HepG2 (cell line): Measurements from ENCODE around the gene SREBF1. TPM values are rescaled to one million over a fixed set of nuclear protein-coding genes. Genes with fewer than 3 reads are reported as not detected.
A peak's percentile ranks its signal among the peaks of the same experiment; 100 is the strongest.

Source experiments
- ARID4A ChIP-seq: sonication (generic); formaldehyde crosslinking; IDR thresholded peaks from 2 replicates; pipeline ENCODE4 v1.5.0; 2020; ENCODE audit warnings: mild to moderate bottlenecking, missing genetic modification reagents, borderline replicate concordance
- BCL3 ChIP-seq: sonication (generic); formaldehyde crosslinking; IDR thresholded peaks from 2 replicates; pipeline ENCODE4 v1.5.1; 2020; ENCODE audit warnings: mild to moderate bottlenecking, missing genetic modification reagents, moderate library complexity
- E2F2 ChIP-seq: sonication (generic); formaldehyde crosslinking; IDR thresholded peaks from 2 replicates; pipeline ENCODE4 v1.4.0; 2020; ENCODE audit warnings: missing genetic modification reagents, borderline replicate concordance
- ELF4 ChIP-seq: sonication (generic); formaldehyde crosslinking; IDR thresholded peaks from 2 replicates; pipeline ENCODE4 v1.5.0; 2020; ENCODE audit warnings: missing genetic modification reagents, mild to moderate bottlenecking, moderate library complexity, borderline replicate concordance
- HOXA3 ChIP-seq: sonication (generic); formaldehyde crosslinking; IDR thresholded peaks from 2 replicates; pipeline ENCODE4 v1.5.0; 2020; ENCODE audit warnings: missing genetic modification reagents
- KLF13 ChIP-seq: sonication (generic); formaldehyde crosslinking; IDR thresholded peaks from 2 replicates; pipeline ENCODE4 v1.4.0; 2020; ENCODE audit warnings: mild to moderate bottlenecking, missing genetic modification reagents
- MAX ChIP-seq: IDR thresholded peaks from 2 replicates; pipeline ENCODE4 v1.6.1; 2012; ENCODE audit warnings: inconsistent platforms
- NONO ChIP-seq, 2 experiments: fragments of 450-650 bp in 1 of 2; sonication (generic) in 1 of 2; formaldehyde crosslinking in 1 of 2; IDR thresholded peaks in 1 of 2; conservative IDR thresholded peaks in 1 of 2; 2 replicates each; pipeline versions ENCODE4 v1.6.1 to v1.8.0; 2017 to 2022; ENCODE audit warnings: mild to moderate bottlenecking in 1 of 2, missing genetic modification reagents in 1 of 2, moderate library complexity in 1 of 2
- NR2F1 ChIP-seq, 2 experiments: fragments of 450-650 bp in 1 of 2; formaldehyde crosslinking in 1 of 2; IDR thresholded peaks; 2 replicates each; pipeline versions ENCODE4 v1.5.0 to v1.6.1; 2016 to 2020; ENCODE audit warnings: mild to moderate bottlenecking in 1 of 2, missing compliant biosample characterization in 1 of 2, missing genetic modification reagents in 1 of 2, moderate library complexity in 1 of 2
- PHF21A ChIP-seq: sonication (generic); formaldehyde crosslinking; IDR thresholded peaks from 2 replicates; pipeline ENCODE4 v1.5.0; 2020; ENCODE audit warnings: mild to moderate bottlenecking, missing genetic modification reagents
- RCOR2 ChIP-seq: IDR thresholded peaks from 2 replicates; pipeline ENCODE4 v1.6.1; 2016; ENCODE audit warnings: missing biosample characterization, missing genetic modification reagents
- THRA ChIP-seq: sonication (generic); formaldehyde crosslinking; IDR thresholded peaks from 2 replicates; pipeline ENCODE4 v1.4.0; 2020; ENCODE audit warnings: missing genetic modification reagents, borderline replicate concordance
- ZNF225 ChIP-seq: sonication (generic); formaldehyde crosslinking; IDR thresholded peaks from 2 replicates; pipeline ENCODE4 v1.4.0; 2020; ENCODE audit warnings: mild to moderate bottlenecking, missing genetic modification reagents
- ZNF556 ChIP-seq: sonication (generic); formaldehyde crosslinking; IDR thresholded peaks from 2 replicates; pipeline ENCODE4 v1.4.0; 2020; ENCODE audit warnings: mild to moderate bottlenecking, missing genetic modification reagents, borderline replicate concordance
- ZNF607 ChIP-seq: sonication (generic); formaldehyde crosslinking; IDR thresholded peaks from 2 replicates; pipeline ENCODE4 v1.5.1; 2020; ENCODE audit warnings: missing genetic modification reagents, mild to moderate bottlenecking, borderline replicate concordance
- ZNF691 ChIP-seq: sonication (generic); formaldehyde crosslinking; IDR thresholded peaks from 2 replicates; pipeline ENCODE4 v1.4.0; 2020; ENCODE audit warnings: missing genetic modification reagents, low read depth, mild to moderate bottlenecking, borderline replicate concordance
- polyA plus RNA-seq, 8 experiments: library from polyadenylated mRNA; depleted of rRNA in 3 of 8; stranded (reverse) in 7 of 8; unstranded in 1 of 8; fragments of >200 nt; fragmentation: Illumina TruSeq in 4 of 8; extraction: Trizol in 4 of 8; gene quantifications; 2 replicates each; pipeline versions ENCODE4 v1.2.1 to v1.2.3, GENCODE V29; 2011 to 2016; ENCODE audit warnings: low read depth in 4 of 8, missing spikeins in 1 of 8, mixed read lengths in 1 of 8; ENCODE audit not compliant: insufficient read depth in 1 of 8
- total RNA-seq, 5 experiments: library from RNA; depleted of rRNA; stranded (reverse); fragments of >200 nt; fragmentation: Illumina TruSeq; extraction: Trizol; gene quantifications; 2 replicates each; pipeline ENCODE4 v1.2.3, GENCODE V29; 2016; ENCODE audit warnings: low read depth in 1 of 5

SREBF1 gene
- total and polyA plus RNA-seq, 2 of the 13 experiments (the other 11 are each of a cell fraction or from before 2014, with no cell fraction given) = 34.3 to 38.0 TPM

GRCh38 chr17:17806611-17807274 lies 30.0 kb downstream of the SREBF1 start (continued):
- TF ChIP-seq MAX (peak; percentile 68; the same call in 1 of the 2 replicates), RCOR2 (CRISPR knock-in tag) (0 out of 2 replicates have a peak, but pooled peaks have one; percentile 35), ZNF691 (no peak), THRA (CRISPR knock-in tag) (peak; percentile 94; the same call in 1 of the 2 replicates), ARID4A (peak; percentile 68; the same call in 1 of the 2 replicates), ZNF225 (CRISPR knock-in tag) (no peak), BCL3 (CRISPR knock-in tag) (peak; percentile 25; the same call in 1 of the 2 replicates), ELF4 (CRISPR knock-in tag) (no peak), NR2F1 (CRISPR knock-in tag; IDR thresholded peaks at IDR 0.05) (peak in 1 of 2 experiments; percentile 31; a peak in 1 of 4 replicates), ZNF556 (CRISPR knock-in tag) (no peak), KLF13 (CRISPR knock-in tag) (no peak), E2F2 (CRISPR knock-in tag) (no peak), ZNF607 (CRISPR knock-in tag) (no peak), HOXA3 (CRISPR knock-in tag) (peak; percentile 69), PHF21A (CRISPR knock-in tag) (peak; percentile 23; the same call in 1 of the 2 replicates), NONO (IDR thresholded peaks at IDR 0.05) (no peak), NONO (CRISPR knock-in tag; conservative IDR thresholded peaks at IDR 0.05) (peak; percentile 64)
